ENCODE measurements around the gene TLR1.

DNA sequence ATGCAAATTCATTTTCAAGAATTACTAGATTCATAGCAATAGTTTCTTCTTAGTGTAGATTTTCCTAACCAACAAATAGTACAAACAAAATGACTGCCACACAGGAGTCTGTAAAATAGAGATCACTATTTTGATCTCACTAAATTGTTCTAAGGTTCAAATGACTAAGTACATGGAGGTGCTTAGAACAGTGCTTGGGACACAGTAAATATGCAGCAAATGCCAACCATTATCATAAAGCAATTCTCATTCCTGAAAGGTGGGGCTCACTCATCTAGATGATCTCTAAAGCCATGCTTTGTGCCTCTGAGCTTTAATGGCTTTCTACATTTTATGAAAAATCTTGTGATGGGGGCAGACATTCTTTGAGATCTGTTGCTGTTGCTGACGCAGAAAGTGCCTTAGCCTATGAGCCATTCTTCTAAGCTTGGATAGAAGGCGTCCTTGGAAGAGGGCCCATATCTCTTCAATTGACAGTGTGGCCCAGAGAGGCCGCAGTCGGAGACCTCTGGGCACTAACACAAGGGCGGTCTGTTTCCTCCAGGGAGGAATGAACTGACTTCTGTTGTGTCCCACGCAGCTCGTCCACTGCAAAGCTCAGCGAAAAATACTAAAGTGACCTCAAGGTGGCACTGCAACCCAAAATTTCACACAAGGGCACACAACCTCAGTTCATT is 45.3 kb downstream of the TLR1 start:
- TF ChIP-seq, protein P1, sequence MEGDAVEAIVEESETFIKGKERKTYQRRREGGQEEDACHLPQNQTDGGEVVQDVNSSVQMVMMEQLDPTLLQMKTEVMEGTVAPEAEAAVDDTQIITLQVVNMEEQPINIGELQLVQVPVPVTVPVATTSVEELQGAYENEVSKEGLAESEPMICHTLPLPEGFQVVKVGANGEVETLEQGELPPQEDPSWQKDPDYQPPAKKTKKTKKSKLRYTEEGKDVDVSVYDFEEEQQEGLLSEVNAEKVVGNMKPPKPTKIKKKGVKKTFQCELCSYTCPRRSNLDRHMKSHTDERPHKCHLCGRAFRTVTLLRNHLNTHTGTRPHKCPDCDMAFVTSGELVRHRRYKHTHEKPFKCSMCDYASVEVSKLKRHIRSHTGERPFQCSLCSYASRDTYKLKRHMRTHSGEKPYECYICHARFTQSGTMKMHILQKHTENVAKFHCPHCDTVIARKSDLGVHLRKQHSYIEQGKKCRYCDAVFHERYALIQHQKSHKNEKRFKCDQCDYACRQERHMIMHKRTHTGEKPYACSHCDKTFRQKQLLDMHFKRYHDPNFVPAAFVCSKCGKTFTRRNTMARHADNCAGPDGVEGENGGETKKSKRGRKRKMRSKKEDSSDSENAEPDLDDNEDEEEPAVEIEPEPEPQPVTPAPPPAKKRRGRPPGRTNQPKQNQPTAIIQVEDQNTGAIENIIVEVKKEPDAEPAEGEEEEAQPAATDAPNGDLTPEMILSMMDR (IDR thresholded peaks at IDR 0.05; ENCODE audit: low read length): peak; percentile 80
- TF ChIP-seq EZH2 (IDR thresholded peaks at IDR 0.05; ENCODE audit: borderline replicate concordance, low read length): no peak

All from OCI-LY1 (cell line).